ENCODE measurements around the gene ALPK3.

ALPK3 gene

GRCh38 chr15:84816694-84817465 is at the start of gene ALPK3:
TSS of gene ALPK3 (plus strand) at chr15:84817356. CDS start at chr15:84817453, 97 bp downstream.
- DNase-seq (ENCODE audit: low spot score): peak; percentile 58

- no peak for DNase-seq (ENCODE audit: low spot score)
Measured at GRCh38 chr15:84772031-84772430, 45.1 kb upstream of the ALPK3 start.

- DNase-seq (ENCODE audit: low spot score): no peak
Measured at GRCh38 chr15:84772467-84772866, 44.7 kb upstream of the ALPK3 start.

GRCh38 chr15:84773716-84774115 is 43.4 kb upstream of the ALPK3 start:
- DNase-seq (ENCODE audit: low spot score): no peak

- no peak for DNase-seq (ENCODE audit: low spot score)
Measured at GRCh38 chr15:84775867-84776449, 41.2 kb upstream of the ALPK3 start.

GRCh38 chr15:84778194-84778593 is 39.0 kb upstream of the ALPK3 start:
- no peak for DNase-seq (ENCODE audit: low spot score)

GRCh38 chr15:84780492-84780891 is 36.7 kb upstream of the ALPK3 start:
- no peak for DNase-seq (ENCODE audit: low spot score)

GRCh38 chr15:84781495-84781894 is 35.7 kb upstream of the ALPK3 start:
- DNase-seq (ENCODE audit: low spot score): no peak

GRCh38 chr15:84782346-84782745 is 34.8 kb upstream of the ALPK3 start:
- no peak for DNase-seq (ENCODE audit: low spot score)

- DNase-seq (ENCODE audit: low spot score): no peak
Measured at GRCh38 chr15:84783493-84784251, 33.5 kb upstream of the ALPK3 start.

GRCh38 chr15:84784262-84784661 is 32.9 kb upstream of the ALPK3 start:
- DNase-seq (ENCODE audit: low spot score): no peak

- DNase-seq (ENCODE audit: low spot score): no peak
Measured at GRCh38 chr15:84785053-84785452, 32.1 kb upstream of the ALPK3 start.

- no peak for DNase-seq (ENCODE audit: low spot score)
Measured at GRCh38 chr15:84788500-84788899, 28.7 kb upstream of the ALPK3 start.

GRCh38 chr15:84789762-84790161 is 27.4 kb upstream of the ALPK3 start:
- DNase-seq (ENCODE audit: low spot score): no peak

- no peak for DNase-seq (ENCODE audit: low spot score)
Measured at GRCh38 chr15:84790676-84791075, 26.5 kb upstream of the ALPK3 start.

- DNase-seq (ENCODE audit: low spot score): no peak
Measured at GRCh38 chr15:84791763-84792162, 25.4 kb upstream of the ALPK3 start.

- DNase-seq (ENCODE audit: low spot score): no peak
Measured at GRCh38 chr15:84793431-84794161, 23.6 kb upstream of the ALPK3 start.

GRCh38 chr15:84794162-84794547 is 23.0 kb upstream of the ALPK3 start:
- no peak for DNase-seq (ENCODE audit: low spot score)

GRCh38 chr15:84795186-84795585 is 22.0 kb upstream of the ALPK3 start:
- DNase-seq (ENCODE audit: low spot score): no peak

GRCh38 chr15:84797212-84797611 is 19.9 kb upstream of the ALPK3 start:
- DNase-seq (ENCODE audit: low spot score): no peak

GRCh38 chr15:84797801-84798200 is 19.4 kb upstream of the ALPK3 start:
- no peak for DNase-seq (ENCODE audit: low spot score)

- no peak for DNase-seq (ENCODE audit: low spot score)
Measured at GRCh38 chr15:84798436-84798946, 18.7 kb upstream of the ALPK3 start.
